ENCODE results near the gene MPZL1. TPM values are rescaled to one million over a fixed set of nuclear protein-coding genes. Genes with fewer than 3 reads are reported as not detected.

Gene MPZL1
- total and polyA plus RNA-seq, 2 of the 13 experiments (the other 11 are each of a cell fraction or from before 2014, with no cell fraction given): 38.0 to 68.7 TPM

DNA sequence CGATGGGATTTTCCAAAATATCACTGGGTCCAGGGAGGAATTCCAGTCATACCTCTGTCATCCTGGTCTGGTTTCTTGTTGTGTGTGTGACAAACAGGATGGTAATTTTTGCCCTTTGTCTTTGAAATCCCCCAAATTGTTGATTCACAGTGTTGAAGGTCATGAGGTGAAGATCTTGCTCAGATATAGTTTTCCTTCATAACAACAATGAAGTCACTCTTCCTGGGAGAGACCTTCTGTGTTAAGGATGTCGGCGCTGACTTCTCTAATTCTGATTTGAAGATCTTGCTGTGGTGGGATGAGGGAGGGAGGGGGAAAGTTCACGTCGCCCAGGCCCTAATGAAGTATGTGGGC lies 32.2 kb upstream of the MPZL1 start:
- 22% methylated on average over 5 of the region's 5 CpGs for WGBS (ENCODE audit: low lambda C conversion rate)
- no peak overlapping the region for H2AFZ ChIP-seq (ENCODE audit: low read length)
- no peaks in the 10 kb centered on the region for H4K20me1 ChIP-seq (ENCODE audit: insufficient read depth, low read length)
- no peak overlapping the region for H3K4me3 ChIP-seq (replicated peaks in 1 of 3; ENCODE audit: insufficient read depth in 1 of 3, low read depth in 2 of 3, low read length in 3 of 3)
- ATAC-seq (no peak), DNase-seq (ENCODE audit: low spot score) (peak; percentile 20), FAIRE-seq (no peak)
- H3K9me3 ChIP-seq (ENCODE audit: low read length): no peaks in the 10 kb centered on the region
- TF ChIP-seq TERF1 (CRISPR knock-in tag; IDR thresholded peaks at IDR 0.05) (no peak), HDAC2 (CRISPR knock-in tag; IDR thresholded peaks at IDR 0.05) (no peak), NR2F1 (CRISPR knock-in tag; IDR thresholded peaks at IDR 0.05) (peak in 1 of 2 experiments; percentile 29; a peak in 1 of 4 replicates), TSC22D2 (CRISPR knock-in tag; IDR thresholded peaks at IDR 0.05; ENCODE audit: borderline replicate concordance) (no peak), SOX13 (IDR thresholded peaks at IDR 0.05) (no peak), SOX13 (CRISPR knock-in tag; conservative IDR thresholded peaks at IDR 0.05 in 1 of 2, IDR thresholded peaks at IDR 0.05 in 1 of 2) (peak in 1 of 2 experiments; percentile 22; a peak in 1 of 4 replicates), FOXC1 (CRISPR knock-in tag; IDR thresholded peaks at IDR 0.05; ENCODE audit: borderline replicate concordance) (no peak)
- TF ChIP-seq, protein P1, sequence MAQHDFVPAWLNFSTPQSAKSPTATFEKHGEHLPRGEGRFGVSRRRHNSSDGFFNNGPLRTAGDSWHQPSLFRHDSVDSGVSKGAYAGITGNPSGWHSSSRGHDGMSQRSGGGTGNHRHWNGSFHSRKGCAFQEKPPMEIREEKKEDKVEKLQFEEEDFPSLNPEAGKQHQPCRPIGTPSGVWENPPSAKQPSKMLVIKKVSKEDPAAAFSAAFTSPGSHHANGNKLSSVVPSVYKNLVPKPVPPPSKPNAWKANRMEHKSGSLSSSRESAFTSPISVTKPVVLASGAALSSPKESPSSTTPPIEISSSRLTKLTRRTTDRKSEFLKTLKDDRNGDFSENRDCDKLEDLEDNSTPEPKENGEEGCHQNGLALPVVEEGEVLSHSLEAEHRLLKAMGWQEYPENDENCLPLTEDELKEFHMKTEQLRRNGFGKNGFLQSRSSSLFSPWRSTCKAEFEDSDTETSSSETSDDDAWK (CRISPR knock-in tag; IDR thresholded peaks at IDR 0.05): no peak
- H3K27ac ChIP-seq (ENCODE audit: extremely low read length, insufficient read depth, low read length): no peak overlapping the region
- peaks cover 7% of the 10 kb centered on the region for H3K4me1 ChIP-seq (ENCODE audit: insufficient read depth, low read length)
- POLR2A ChIA-PET: no interaction called here
- H3K27me3 ChIP-seq (ENCODE audit: control insufficient read depth in 1 of 2, insufficient read depth in 2 of 2, low read length in 2 of 2): peaks cover 0 to 18% of the 10 kb centered on the region in 2 experiments; a peak in 2 of 5 replicates
- in situ Hi-C loops (cut with HindIII; ENCODE audit: extremely low pct_ligation_motif_present, low pct_unique_long_range_greater_than_20kb) (loop anchor here (5.0 kb wide), 1 partner anchor 87 kb away; no protein-coding TSS in a partner anchor), intact Hi-C loops (cut with micrococcal nuclease; ENCODE audit: unreplicated experiment) (loop anchor here (2.0 kb wide), 1 partner anchor 133 kb away; no protein-coding TSS in a partner anchor)
- CTCF ChIA-PET (ENCODE audit: low intra/inter-chr PET ratio, low total read pairs): no interaction called here
- no peak overlapping the region for H3K9ac ChIP-seq (ENCODE audit: insufficient read depth, low read depth, low read length)
- no TSS peak for BruUV-seq (replicated peaks)
- no peaks in the 10 kb centered on the region for H3K36me3 ChIP-seq (replicated peaks in 1 of 2; ENCODE audit: control insufficient read depth in 1 of 2, insufficient read depth in 2 of 2, low read length in 2 of 2)
- no peaks in the 10 kb centered on the region for H3K79me2 ChIP-seq (ENCODE audit: insufficient read depth, low read length)
- no peak overlapping the region for H3K4me2 ChIP-seq (ENCODE audit: low read depth, low read length)
